ENCODE measurements around the gene DPYD. TPM values are rescaled to one million over a fixed set of nuclear protein-coding genes. Genes with fewer than 3 reads are reported as not detected.

The DPYD gene
- total and polyA plus RNA-seq, 10 of the 15 experiments (the other 5 are each of a cell fraction or from before 2014, with no cell fraction given), result 5.7 to 23.8 (median 10.2) TPM

- BruUV-seq (replicated peaks), result no TSS peak
- no peak overlapping the region for H3K4me3 ChIP-seq
- no peaks in the 10 kb centered on the region for H3K79me2 ChIP-seq (ENCODE audit: control insufficient read depth, insufficient read depth, low read length)
- ChIA-PET SMC1A (ENCODE audit: uncharacterized antibody, unreplicated experiment) (no interaction called here), RAD21 (ENCODE audit: unreplicated experiment) (no interaction called here), CTCF (no interaction called here), POLR2A (no interaction called here)
- H3K9me3 ChIP-seq (replicated peaks; ENCODE audit: control insufficient read depth, insufficient read depth, low read length), result no peaks in the 10 kb centered on the region
- DNase-seq (ENCODE audit: low read depth, low spot score), result no peak
- no peaks in the 10 kb centered on the region for H3K27me3 ChIP-seq (replicated peaks in 1 of 2; ENCODE audit: control insufficient read depth in 2 of 2, insufficient read depth in 2 of 2, low read length in 1 of 2)
- no peak overlapping the region for H3K27ac ChIP-seq (ENCODE audit: control insufficient read depth, insufficient read depth)
- WGBS (ENCODE audit: insufficient coverage, insufficient replicate concordance, low lambda C conversion rate, missing lambda C conversion rate), result 14% methylated on average over 2 of the region's 2 CpGs
- no peak for FAIRE-seq
- ATAC-seq, result no peak
- no peak for TF ChIP-seq GATAD2B (conservative IDR thresholded peaks at IDR 0.05; ENCODE audit: low read depth)
- in situ Hi-C loops (cut with MboI), result no loop called here
- no peak overlapping the region for H3K9ac ChIP-seq (ENCODE audit: control insufficient read depth, insufficient read depth, low read length)
- no peak overlapping the region for H3K4me2 ChIP-seq (ENCODE audit: control insufficient read depth, insufficient read depth)
- H4K20me1 ChIP-seq (ENCODE audit: control insufficient read depth, insufficient read depth), result no peaks in the 10 kb centered on the region
- H3K36me3 ChIP-seq (ENCODE audit: control insufficient read depth in 2 of 2, insufficient read depth in 2 of 2, low read length in 1 of 2), result no peaks in the 10 kb centered on the region
- H2AFZ ChIP-seq (ENCODE audit: control insufficient read depth, low read depth, low read length), result no peak overlapping the region
- no peaks in the 10 kb centered on the region for H3K4me1 ChIP-seq (ENCODE audit: control insufficient read depth, insufficient read depth, low read length)
- intact Hi-C loops (cut with micrococcal nuclease; ENCODE audit: unreplicated experiment), result no loop called here
Observed at GRCh38 chr1:97632776-97633175, 288.1 kb downstream of the DPYD start.

GRCh38 chr1:97632075-97632474, 288.8 kb downstream of the DPYD start:
- no peak overlapping the region for H2AFZ ChIP-seq (ENCODE audit: control insufficient read depth, low read depth, low read length)
- no peak for ATAC-seq
- intact Hi-C loops (cut with micrococcal nuclease; ENCODE audit: unreplicated experiment), result no loop called here
- H3K9me3 ChIP-seq (replicated peaks; ENCODE audit: control insufficient read depth, insufficient read depth, low read length), result no peaks in the 10 kb centered on the region
- ChIA-PET POLR2A (interaction anchor here (0.5 kb wide), 1 partner anchor 182 kb away, joined by 3 read pairs; no protein-coding TSS in a partner anchor), CTCF (no interaction called here), RAD21 (ENCODE audit: unreplicated experiment) (no interaction called here), SMC1A (ENCODE audit: uncharacterized antibody, unreplicated experiment) (interaction anchor here (0.6 kb wide), 1 partner anchor 340 kb away, joined by 3 read pairs; no protein-coding TSS in a partner anchor)
- DNase-seq (ENCODE audit: low read depth, low spot score), result no peak
- TF ChIP-seq E4F1 (IDR thresholded peaks at IDR 0.05; ENCODE audit: borderline replicate concordance, partially characterized antibody) (no peak), MEF2A (IDR thresholded peaks at IDR 0.05; ENCODE audit: insufficient read depth, low read depth, low read length) (no peak), NFXL1 (IDR thresholded peaks at IDR 0.05; ENCODE audit: borderline replicate concordance) (no peak), SUPT20H (IDR thresholded peaks at IDR 0.05; ENCODE audit: borderline replicate concordance, control insufficient read depth, low read depth, low read length) (no peak), ZBED1 (IDR thresholded peaks at IDR 0.05; ENCODE audit: borderline replicate concordance) (no peak), BACH1 (IDR thresholded peaks at IDR 0.05; ENCODE audit: borderline replicate concordance) (no peak), ZSCAN29 (IDR thresholded peaks at IDR 0.05) (no peak), PBX3 (IDR thresholded peaks at IDR 0.05; ENCODE audit: insufficient replicate concordance, low read depth, low read length) (no peak), RB1 (IDR thresholded peaks at IDR 0.05; ENCODE audit: borderline replicate concordance) (no peak), JUND (IDR thresholded peaks at IDR 0.05; ENCODE audit: low read depth, low read length) (no peak)
- H3K36me3 ChIP-seq (ENCODE audit: control insufficient read depth in 2 of 2, insufficient read depth in 2 of 2, low read length in 1 of 2), result no peaks in the 10 kb centered on the region
- H3K27me3 ChIP-seq (replicated peaks in 1 of 2; ENCODE audit: control insufficient read depth in 2 of 2, insufficient read depth in 2 of 2, low read length in 1 of 2), result no peaks in the 10 kb centered on the region
- no peaks in the 10 kb centered on the region for H3K4me1 ChIP-seq (ENCODE audit: control insufficient read depth, insufficient read depth, low read length)
- H3K4me3 ChIP-seq, result no peak overlapping the region
- no peak overlapping the region for H3K9ac ChIP-seq (ENCODE audit: control insufficient read depth, insufficient read depth, low read length)
- H3K27ac ChIP-seq (ENCODE audit: control insufficient read depth, insufficient read depth), result no peak overlapping the region
- in situ Hi-C loops (cut with MboI), result no loop called here
- H4K20me1 ChIP-seq (ENCODE audit: control insufficient read depth, insufficient read depth), result no peaks in the 10 kb centered on the region
- no TSS peak for BruUV-seq (replicated peaks)
- WGBS (ENCODE audit: insufficient coverage, insufficient replicate concordance, low lambda C conversion rate, missing lambda C conversion rate), result 44% methylated on average over 4 of the region's 4 CpGs
- H3K79me2 ChIP-seq (ENCODE audit: control insufficient read depth, insufficient read depth, low read length), result no peaks in the 10 kb centered on the region
- no peak overlapping the region for H3K4me2 ChIP-seq (ENCODE audit: control insufficient read depth, insufficient read depth)
- FAIRE-seq, result no peak

All from GM12878 (cell line).